ENCODE measurements around the gene ANXA3. TPM values are rescaled to one million over a fixed set of nuclear protein-coding genes. Genes with fewer than 3 reads are reported as not detected.

The ANXA3 gene
- total RNA-seq, 1 donor from 2014 or later, result 68.7 TPM

GRCh38 chr4:78612398-78613178 lies 61.0 kb downstream of the ANXA3 start:
- H2AFZ ChIP-seq (ENCODE audit: low read depth, low read length), result no peak overlapping the region
- H3K27me3 ChIP-seq (ENCODE audit: insufficient read depth, low read length), result no peaks in the 10 kb centered on the region
- no peaks in the 10 kb centered on the region for H3K79me2 ChIP-seq (ENCODE audit: insufficient read depth, low read length)
- H3K36me3 ChIP-seq (ENCODE audit: insufficient read depth, low read length), result no peaks in the 10 kb centered on the region
- peak; percentile 49 for TF ChIP-seq CTCF (IDR thresholded peaks at IDR 0.05; ENCODE audit: insufficient read depth, low read depth, low read length)
- TF ChIP-seq EZH2 (IDR thresholded peaks at IDR 0.05; ENCODE audit: insufficient read depth, low read length), result no peak
- FAIRE-seq (peak; percentile 37), DNase-seq (ENCODE audit: low read depth) (no peak)
- H3K27ac ChIP-seq (ENCODE audit: low read depth, low read length), result no peak overlapping the region
- H3K27ac Mint-ChIP-seq (ENCODE audit: unreplicated experiment), result no peak overlapping the region
- H3K4me3 ChIP-seq (ENCODE audit: insufficient read depth, low read depth, low read length), result no peak overlapping the region
- H4K20me1 ChIP-seq (ENCODE audit: insufficient read depth, low read length), result no peaks in the 10 kb centered on the region
- H3K4me3 Mint-ChIP-seq (ENCODE audit: unreplicated experiment), result no peak overlapping the region
- peaks cover 21% of the 10 kb centered on the region for H3K4me1 Mint-ChIP-seq (ENCODE audit: low read depth, unreplicated experiment)
- H3K36me3 Mint-ChIP-seq (ENCODE audit: low read depth, unreplicated experiment), result peaks cover 1% of the 10 kb centered on the region
- H3K4me2 ChIP-seq (ENCODE audit: low read length), result no peak overlapping the region
- no peaks in the 10 kb centered on the region for H3K4me1 ChIP-seq (ENCODE audit: insufficient read depth, low read length)
- no peak overlapping the region for H3K9ac ChIP-seq (ENCODE audit: low read length)
- H3K9me3 ChIP-seq (ENCODE audit: insufficient read depth, low read depth, low read length), result no peaks in the 10 kb centered on the region
- H3K9me3 Mint-ChIP-seq (ENCODE audit: unreplicated experiment), result no peaks in the 10 kb centered on the region
- H3K27me3 Mint-ChIP-seq (ENCODE audit: low read depth, unreplicated experiment), result no peaks in the 10 kb centered on the region

- peak; percentile 65 for FAIRE-seq
- Histone ChIP-seq H3K4me1 (ENCODE audit: insufficient read depth, low read length) (no peaks in the 10 kb centered on the region), H3K4me3 (ENCODE audit: insufficient read depth, low read depth, low read length) (no peak overlapping the region), H3K27me3 (ENCODE audit: insufficient read depth, low read length) (no peaks in the 10 kb centered on the region), H3K36me3 (ENCODE audit: insufficient read depth, low read length) (no peaks in the 10 kb centered on the region), H3K27ac (ENCODE audit: low read depth, low read length) (no peak overlapping the region), H2AFZ (ENCODE audit: low read depth, low read length) (no peak overlapping the region), H3K9ac (ENCODE audit: low read length) (no peak overlapping the region), H3K4me2 (ENCODE audit: low read length) (no peak overlapping the region), H3K9me3 (ENCODE audit: insufficient read depth, low read depth, low read length) (no peaks in the 10 kb centered on the region), H4K20me1 (ENCODE audit: insufficient read depth, low read length) (no peaks in the 10 kb centered on the region), H3K79me2 (ENCODE audit: insufficient read depth, low read length) (no peaks in the 10 kb centered on the region)
- H3K27me3 Mint-ChIP-seq (ENCODE audit: low read depth, unreplicated experiment), result no peaks in the 10 kb centered on the region
- no peak overlapping the region for H3K27ac Mint-ChIP-seq (ENCODE audit: unreplicated experiment)
- H3K4me1 Mint-ChIP-seq (ENCODE audit: low read depth, unreplicated experiment), result peaks cover 21% of the 10 kb centered on the region
- H3K4me3 Mint-ChIP-seq (ENCODE audit: unreplicated experiment), result no peak overlapping the region
- no peak for TF ChIP-seq EZH2 (IDR thresholded peaks at IDR 0.05; ENCODE audit: insufficient read depth, low read length)
- TF ChIP-seq CTCF (IDR thresholded peaks at IDR 0.05; ENCODE audit: insufficient read depth, low read depth, low read length), result no peak
- no peaks in the 10 kb centered on the region for H3K9me3 Mint-ChIP-seq (ENCODE audit: unreplicated experiment)
- no peak for DNase-seq (ENCODE audit: low read depth)
- H3K36me3 Mint-ChIP-seq (ENCODE audit: low read depth, unreplicated experiment), result no peaks in the 10 kb centered on the region
These were observed 62.2 kb downstream of the ANXA3 start for GRCh38 chr4:78613522-78614321.
